MM.1S (cell line): ENCODE measurements around the gene FBXO24.

Experiments
- DNase-seq: peaks from one replicate; pipeline ENCODE4 v3.0.0-alpha.2; 2015
- H2AFZ ChIP-seq: fragments of 300-600 bp; sonication (generic); 2 replicates; pipeline ENCODE4 v1.6.0; 2016; ENCODE audit warnings: antibody characterized with exemption, low read length
- H3F3A ChIP-seq: fragments of 300-600 bp; sonication (generic); 2 replicates; pipeline ENCODE4 v1.6.1; 2016; ENCODE audit warnings: mild to moderate bottlenecking, antibody characterized with exemption, low read length, moderate library complexity, mixed read lengths; ENCODE audit not compliant: insufficient read depth
- H3K27ac ChIP-seq: fragments of 300-600 bp; sonication (generic); 2 replicates; pipeline ENCODE4 v1.5.1; 2016; ENCODE audit warnings: mild to moderate bottlenecking, low read length
- H3K27me3 ChIP-seq: fragments of 300-600 bp; sonication (generic); replicated peaks from 2 replicates; pipeline ENCODE4 v1.6.0; 2016; ENCODE audit warnings: low read length; ENCODE audit not compliant: insufficient read depth
- H3K36me3 ChIP-seq: fragments of 300-600 bp; sonication (generic); replicated peaks from 2 replicates; pipeline ENCODE4 v1.6.1; 2016; ENCODE audit warnings: mild to moderate bottlenecking, low read length, mixed read lengths; ENCODE audit not compliant: insufficient read depth
- H3K4me1 ChIP-seq: fragments of 300-600 bp; sonication (generic); 2 replicates; pipeline ENCODE4 v1.6.1; 2016; ENCODE audit warnings: low read length, mixed read lengths
- H3K4me2 ChIP-seq: fragments of 300-600 bp; sonication (generic); 2 replicates; pipeline ENCODE4 v1.6.0; 2016; ENCODE audit warnings: low read depth, low read length
- H3K4me3 ChIP-seq: fragments of 300-600 bp; sonication (generic); 2 replicates; pipeline ENCODE4 v1.5.1; 2016; ENCODE audit warnings: low read length, mixed read lengths
- H3K79me2 ChIP-seq: fragments of 300-600 bp; sonication (generic); 2 replicates; pipeline ENCODE4 v1.6.1; 2016; ENCODE audit warnings: mixed run types, low read length, mixed read lengths
- H3K9ac ChIP-seq: fragments of 300-600 bp; sonication (generic); 2 replicates; pipeline ENCODE4 v1.6.1; 2016; ENCODE audit warnings: low read length, mixed read lengths
- H3K9me2 ChIP-seq: fragments of 300-600 bp; sonication (generic); replicated peaks from 2 replicates; pipeline ENCODE4 v1.6.1; 2016; ENCODE audit warnings: mild to moderate bottlenecking, low read length, mixed read lengths; ENCODE audit not compliant: insufficient read depth
- H3K9me3 ChIP-seq: fragments of 300-600 bp; sonication (generic); replicated peaks from 2 replicates; pipeline ENCODE4 v1.6.1; 2016; ENCODE audit warnings: mild to moderate bottlenecking, low read length, mixed read lengths; ENCODE audit not compliant: insufficient read depth
- H4K20me1 ChIP-seq: fragments of 300-600 bp; sonication (generic); 2 replicates; pipeline ENCODE4 v1.6.1; 2016; ENCODE audit warnings: mild to moderate bottlenecking, low read length, moderate library complexity, mixed read lengths; ENCODE audit not compliant: insufficient read depth
- EZH2 ChIP-seq: fragments of 300-600 bp; sonication (generic); optimal IDR thresholded peaks from 2 replicates; pipeline ENCODE3; 2017; ENCODE audit warnings: low read depth, mild to moderate bottlenecking, antibody characterized with exemption, low read length, mixed read lengths
- EZH2phosphoT487 ChIP-seq: fragments of 300-600 bp; sonication (generic); IDR thresholded peaks from 2 replicates; pipeline ENCODE4 v1.6.1; 2018; ENCODE audit warnings: antibody characterized with exemption, low read length
- TF ChIP-seq, protein P1 (sequence below): fragments of 300-600 bp; sonication (generic); IDR thresholded peaks from 2 replicates; pipeline ENCODE4 v1.5.1; 2016; ENCODE audit warnings: antibody characterized with exemption, low read length, mixed read lengths

The FBXO24 gene

DNA sequence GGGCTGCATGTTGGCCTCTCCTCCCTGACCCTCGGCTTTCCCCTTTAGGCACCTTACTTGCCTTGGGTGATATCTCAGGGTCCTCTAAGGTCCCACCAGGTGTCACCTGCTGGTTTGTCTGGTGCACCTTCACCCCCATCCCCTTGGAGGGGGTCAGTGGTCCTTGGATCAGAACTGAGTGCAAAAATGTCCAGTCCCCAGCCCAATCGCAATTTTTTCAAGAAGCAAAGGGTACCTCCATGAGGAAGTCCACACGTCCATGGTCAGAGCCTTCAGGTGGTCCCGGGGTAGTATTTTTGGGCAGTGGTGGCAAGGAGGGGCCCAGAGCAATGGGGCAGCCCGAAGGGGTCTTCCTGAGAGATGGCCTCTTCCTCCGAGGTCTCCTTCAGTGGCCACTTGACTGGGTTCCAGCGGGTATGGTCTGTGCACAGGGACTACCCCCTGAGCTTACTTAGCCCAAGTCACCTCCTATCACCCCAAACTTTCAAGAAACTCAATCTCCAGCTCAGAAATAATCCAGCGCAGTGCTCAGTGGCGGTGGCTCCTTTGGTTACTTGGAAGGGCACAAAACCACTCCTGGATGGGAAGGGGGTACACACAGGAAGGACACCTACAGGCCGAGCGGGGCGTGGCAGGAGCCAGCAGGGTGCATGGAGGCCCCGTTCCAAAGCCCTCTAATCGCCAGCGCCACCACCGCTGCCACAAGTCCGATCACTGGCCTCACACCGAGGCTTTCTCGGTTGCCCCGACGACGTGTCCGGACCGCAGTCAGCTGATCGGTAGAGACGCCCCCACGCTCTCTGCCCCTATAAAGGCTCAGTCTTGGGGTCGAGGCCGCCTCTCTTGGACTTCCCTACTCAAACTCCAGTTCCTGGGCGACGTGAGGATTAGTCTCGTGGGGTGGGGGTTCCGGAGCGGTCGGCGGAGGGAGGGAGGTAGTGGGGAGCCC lies 17.0 kb upstream of the FBXO24 start:
- DNase-seq, result no peak

DNA sequence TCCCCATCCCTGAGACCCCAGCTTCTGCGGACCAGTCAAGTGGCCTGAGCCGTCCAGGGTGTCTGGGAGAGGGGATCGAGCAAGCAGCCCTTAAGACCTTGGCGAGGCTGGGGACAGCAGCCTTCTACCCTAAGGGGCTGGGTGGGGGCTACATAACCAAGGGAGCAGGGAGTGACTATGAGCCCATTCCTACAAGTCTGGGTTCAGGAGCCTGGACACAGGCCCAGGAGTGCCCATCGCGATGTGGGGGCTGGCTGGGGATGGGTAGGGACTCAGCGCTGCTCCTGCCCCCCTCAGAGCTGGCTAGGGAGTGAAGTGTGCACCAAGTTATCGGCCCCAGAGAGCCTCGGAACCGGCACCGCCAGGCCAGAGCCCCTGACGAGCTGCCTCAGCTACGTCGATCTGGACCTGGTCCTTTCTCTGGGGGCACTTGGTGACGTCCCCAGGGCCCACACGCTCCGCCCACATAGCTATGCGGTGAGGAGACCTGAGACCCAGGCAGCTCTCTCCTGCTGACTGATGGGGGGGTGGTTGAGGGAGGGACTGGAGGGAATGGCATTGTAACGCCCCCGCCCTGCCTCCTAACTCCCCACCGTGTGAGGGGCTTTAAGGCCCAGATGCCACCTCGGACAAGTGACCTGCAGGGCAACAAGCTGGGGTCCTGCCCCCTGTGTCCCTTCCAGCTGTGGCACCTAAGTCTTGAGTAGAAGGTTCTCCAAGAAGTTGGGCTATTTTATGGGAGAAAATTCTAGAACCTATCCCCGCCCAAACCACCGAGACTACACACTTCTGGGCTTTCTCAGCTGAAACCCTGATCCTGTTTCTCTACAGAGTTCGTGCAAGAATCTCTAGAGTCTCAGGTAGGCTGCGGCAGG lies 14.9 kb upstream of the FBXO24 start:
- no peak for DNase-seq
- H3K4me2 ChIP-seq, result no peak overlapping the region

More for the DNA sequence above, 17.0 kb upstream of the FBXO24 start:
- Histone ChIP-seq H4K20me1 (no peaks in the 10 kb centered on the region), H3F3A (no peaks in the 10 kb centered on the region), H3K9me2 (no peaks in the 10 kb centered on the region), H3K4me3 (no peak overlapping the region), H3K79me2 (no peaks in the 10 kb centered on the region), H3K4me2 (no peak overlapping the region), H3K9me3 (no peaks in the 10 kb centered on the region), H3K4me1 (no peaks in the 10 kb centered on the region), H2AFZ (no peak overlapping the region), H3K27ac (no peak overlapping the region), H3K9ac (no peak overlapping the region), H3K27me3 (peaks cover 11% of the 10 kb centered on the region), H3K36me3 (no peaks in the 10 kb centered on the region)
- TF ChIP-seq, protein P1, sequence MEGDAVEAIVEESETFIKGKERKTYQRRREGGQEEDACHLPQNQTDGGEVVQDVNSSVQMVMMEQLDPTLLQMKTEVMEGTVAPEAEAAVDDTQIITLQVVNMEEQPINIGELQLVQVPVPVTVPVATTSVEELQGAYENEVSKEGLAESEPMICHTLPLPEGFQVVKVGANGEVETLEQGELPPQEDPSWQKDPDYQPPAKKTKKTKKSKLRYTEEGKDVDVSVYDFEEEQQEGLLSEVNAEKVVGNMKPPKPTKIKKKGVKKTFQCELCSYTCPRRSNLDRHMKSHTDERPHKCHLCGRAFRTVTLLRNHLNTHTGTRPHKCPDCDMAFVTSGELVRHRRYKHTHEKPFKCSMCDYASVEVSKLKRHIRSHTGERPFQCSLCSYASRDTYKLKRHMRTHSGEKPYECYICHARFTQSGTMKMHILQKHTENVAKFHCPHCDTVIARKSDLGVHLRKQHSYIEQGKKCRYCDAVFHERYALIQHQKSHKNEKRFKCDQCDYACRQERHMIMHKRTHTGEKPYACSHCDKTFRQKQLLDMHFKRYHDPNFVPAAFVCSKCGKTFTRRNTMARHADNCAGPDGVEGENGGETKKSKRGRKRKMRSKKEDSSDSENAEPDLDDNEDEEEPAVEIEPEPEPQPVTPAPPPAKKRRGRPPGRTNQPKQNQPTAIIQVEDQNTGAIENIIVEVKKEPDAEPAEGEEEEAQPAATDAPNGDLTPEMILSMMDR, result peak; percentile 30
- TF ChIP-seq EZH2, result no peak

DNA sequence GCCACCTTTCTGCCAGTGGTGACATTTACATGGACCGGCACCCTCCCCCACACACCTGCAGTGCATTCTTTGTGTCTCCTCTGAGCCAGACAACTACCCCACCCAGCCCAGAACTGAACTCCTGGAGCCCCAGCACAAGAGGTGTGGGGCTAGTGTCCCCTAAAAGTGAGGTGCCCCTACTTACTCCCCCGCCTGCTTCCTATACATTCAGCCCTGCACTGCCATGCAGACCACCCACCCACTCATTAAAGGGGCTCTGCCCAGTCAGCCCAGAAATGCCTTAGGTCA lies 14.4 kb upstream of the FBXO24 start:
- H3K9me2 ChIP-seq, result no peaks in the 10 kb centered on the region
- DNase-seq, result no peak
- no peaks in the 10 kb centered on the region for H3K36me3 ChIP-seq
- no peaks in the 10 kb centered on the region for H3K4me1 ChIP-seq
- no peak overlapping the region for H2AFZ ChIP-seq
- H3K9ac ChIP-seq, result no peak overlapping the region
- H3K27me3 ChIP-seq, result peaks cover 11% of the 10 kb centered on the region
- H3K79me2 ChIP-seq, result no peaks in the 10 kb centered on the region
- no peaks in the 10 kb centered on the region for H4K20me1 ChIP-seq
- no peak overlapping the region for H3K27ac ChIP-seq
- H3K4me3 ChIP-seq, result no peak overlapping the region
- TF ChIP-seq, protein P1, result no peak
- TF ChIP-seq EZH2, result no peak
- no peak for TF ChIP-seq EZH2phosphoT487
- H3F3A ChIP-seq, result no peaks in the 10 kb centered on the region
- H3K9me3 ChIP-seq, result no peaks in the 10 kb centered on the region
- no peak overlapping the region for H3K4me2 ChIP-seq

More for the DNA sequence above, 14.9 kb upstream of the FBXO24 start:
- Histone ChIP-seq H3F3A (no peaks in the 10 kb centered on the region), H3K27ac (no peak overlapping the region), H2AFZ (no peak overlapping the region), H4K20me1 (no peaks in the 10 kb centered on the region), H3K9me2 (no peaks in the 10 kb centered on the region), H3K4me3 (no peak overlapping the region), H3K36me3 (no peaks in the 10 kb centered on the region), H3K4me1 (no peaks in the 10 kb centered on the region), H3K9me3 (no peaks in the 10 kb centered on the region), H3K79me2 (no peaks in the 10 kb centered on the region), H3K27me3 (peaks cover 11% of the 10 kb centered on the region), H3K9ac (no peak overlapping the region)
- TF ChIP-seq, protein P1, result no peak
- TF ChIP-seq EZH2phosphoT487 (no peak), EZH2 (no peak)
